H54 (cell line): ENCODE measurements around the gene GAL.

ENCODE experiments used
- DNase-seq: peaks from one replicate; pipeline ENCODE4 v3.0.0; 2011; ENCODE audit warnings: low spot score, mixed read lengths; ENCODE audit not compliant: insufficient read length
- FAIRE-seq: peaks from 3 replicates; lab custom pipeline; 2011; peaks lifted over from hg19 to GRCh38; lab: Jason Lieb, UNC
- POLR2A ChIP-seq: IDR thresholded peaks from 2 replicates; pipeline ENCODE4 v1.6.1; 2011; ENCODE audit warnings: low read depth, mild to moderate bottlenecking, low read length

GAL gene

DNA sequence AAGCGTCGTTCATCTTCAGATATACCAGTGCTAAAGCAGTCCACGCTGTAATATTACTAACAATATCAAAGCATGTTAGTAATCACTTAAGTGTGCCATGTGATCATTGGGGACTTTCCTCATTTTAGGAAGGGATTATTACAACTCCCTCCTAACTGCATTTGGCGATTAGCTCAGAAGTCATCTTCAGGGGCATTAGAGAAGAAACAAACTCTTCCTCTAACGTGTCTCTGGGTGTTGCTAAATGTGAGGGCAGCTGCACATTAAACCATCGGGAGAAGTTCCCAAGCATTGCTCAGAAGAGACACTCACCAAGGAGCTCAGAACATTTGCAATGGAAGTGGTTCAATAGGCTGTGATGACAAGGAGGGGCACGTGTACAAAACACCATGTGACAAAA is 49.8 kb downstream of the GAL start:
- no peak for TF ChIP-seq POLR2A
- no peak for FAIRE-seq
- no peak for DNase-seq

DNA sequence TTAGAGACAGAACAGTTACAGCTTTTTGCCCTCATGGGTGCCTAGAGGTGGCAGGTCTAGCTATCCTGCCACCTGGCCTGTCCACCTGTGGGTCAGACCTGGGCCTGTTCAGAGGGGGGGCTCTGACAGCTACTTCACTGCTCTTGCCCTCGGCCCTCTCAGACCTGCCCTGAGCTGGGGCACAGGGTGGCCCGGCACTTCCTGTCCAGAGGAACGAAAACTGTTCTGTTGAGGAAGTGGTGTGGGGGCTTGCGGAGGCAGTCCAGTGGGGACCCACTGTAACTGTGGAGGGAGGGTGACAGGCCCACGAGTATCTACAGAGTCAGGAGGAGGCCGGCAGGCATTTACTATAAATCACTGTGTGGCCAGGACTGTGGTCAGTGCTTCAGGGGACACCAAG is 50.8 kb downstream of the GAL start:
- no peak for FAIRE-seq
- TF ChIP-seq POLR2A, result no peak

DNA sequence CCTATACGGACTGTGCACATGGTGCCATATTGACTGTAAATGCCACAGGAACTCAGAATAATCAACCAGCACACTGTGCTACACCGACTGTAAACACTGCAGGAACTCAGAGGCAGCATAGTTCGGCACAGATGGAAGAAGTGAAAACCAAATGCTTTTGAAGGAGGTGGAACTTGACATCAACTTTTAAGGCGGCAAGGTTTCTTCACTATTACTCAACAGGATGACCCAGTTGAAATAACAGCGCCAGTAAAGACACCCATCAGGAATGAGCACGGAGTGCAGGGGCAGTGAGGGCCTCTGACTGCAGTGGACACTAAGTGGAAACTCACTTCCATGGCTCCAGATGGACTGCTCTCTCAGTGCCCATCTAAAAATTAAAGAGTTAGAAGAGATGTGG is 51.3 kb downstream of the GAL start:
- no peak for DNase-seq
- TF ChIP-seq POLR2A, result no peak
- no peak for FAIRE-seq

More for the DNA sequence above, 50.8 kb downstream of the GAL start:
- DNase-seq, result no peak
